GM18951 (cell line): ENCODE data around the gene NCOA7.

Experiments
- POLR2A ChIP-seq: IDR thresholded peaks from 4 replicates; pipeline ENCODE4 v1.6.1; 2011; ENCODE audit warnings: mild to moderate bottlenecking; ENCODE audit not compliant: insufficient read length, insufficient read depth; ENCODE audit errors: extremely low read depth
- in situ Hi-C: fragments of 300-500 bp; cut with MboI; formaldehyde crosslinking; loops from one replicate; pipeline ENCODE4 v1.12.0; 2022; ENCODE audit warnings: low sequenced_read_pairs, mixed read lengths, inconsistent platforms; ENCODE audit not compliant: unreplicated experiment

Gene NCOA7

GRCh38 chr6:125790358-125791150, at the start of gene NCOA7:
Gene NCOA7 (plus strand): TSS chr6:125790960. CDS start chr6:125815355, 24,395 bp downstream.
- in situ Hi-C loops: no loop called here

GRCh38 chr6:125741336-125741735, 49.4 kb upstream of the NCOA7 start:
- in situ Hi-C loops: no loop called here

More at GRCh38 chr6:125790358-125791150, at the start of gene NCOA7:
- peak; percentile 79 for TF ChIP-seq POLR2A

GRCh38 chr6:125742024-125742423, 48.7 kb upstream of the NCOA7 start:
- in situ Hi-C loops: no loop called here
- TF ChIP-seq POLR2A: no peak

More at GRCh38 chr6:125741336-125741735, 49.4 kb upstream of the NCOA7 start:
- TF ChIP-seq POLR2A: no peak

- in situ Hi-C loops: no loop called here
- TF ChIP-seq POLR2A: no peak
Measured at GRCh38 chr6:125742464-125743120, 48.2 kb upstream of the NCOA7 start.

- TF ChIP-seq POLR2A: no peak
- in situ Hi-C loops: no loop called here
Measured at GRCh38 chr6:125743604-125744003, 47.2 kb upstream of the NCOA7 start.

- no peak for TF ChIP-seq POLR2A
- in situ Hi-C loops: no loop called here
Measured at GRCh38 chr6:125745281-125746018, 45.3 kb upstream of the NCOA7 start.

- no peak for TF ChIP-seq POLR2A
- in situ Hi-C loops: no loop called here
Measured at GRCh38 chr6:125746019-125746414, 44.7 kb upstream of the NCOA7 start.

- in situ Hi-C loops: no loop called here
- no peak for TF ChIP-seq POLR2A
Measured at GRCh38 chr6:125746731-125747588, 43.8 kb upstream of the NCOA7 start.

- no peak for TF ChIP-seq POLR2A
- in situ Hi-C loops: no loop called here
Measured at GRCh38 chr6:125747589-125748405, 43.0 kb upstream of the NCOA7 start.

GRCh38 chr6:125748406-125749172, 42.2 kb upstream of the NCOA7 start:
- in situ Hi-C loops: no loop called here
- TF ChIP-seq POLR2A: no peak

GRCh38 chr6:125749173-125749864, 41.4 kb upstream of the NCOA7 start, which contains the start of gene HEY2:
Gene HEY2 (plus strand): TSS chr6:125749632. CDS start chr6:125749777, 145 bp downstream.
- in situ Hi-C loops: no loop called here
- TF ChIP-seq POLR2A: peak; percentile 43
